Neural crest cell (in vitro differentiated cells): ENCODE data around the gene SLC1A7. TPM values are rescaled to one million over a fixed set of nuclear protein-coding genes. Genes with fewer than 3 reads are reported as not detected.

Experiments used
- DNase-seq: peaks from one replicate; pipeline ENCODE4 v3.0.0; 2021; ENCODE audit warnings: low read depth, mixed read lengths, low spot score
- H3K27ac Mint-ChIP-seq: one replicate; pipeline ENCODE4 v1.8.0; 2021; ENCODE audit warnings: mild to moderate bottlenecking, mixed read lengths; ENCODE audit not compliant: unreplicated experiment
- H3K27me3 Mint-ChIP-seq: 2 replicates; pipeline ENCODE4 v1.8.0; 2021; ENCODE audit warnings: low read depth, mild to moderate bottlenecking, mixed read lengths
- H3K36me3 Mint-ChIP-seq: 2 replicates; pipeline ENCODE4 v1.8.0; 2021; ENCODE audit warnings: low read depth, mild to moderate bottlenecking, mixed read lengths
- H3K4me1 Mint-ChIP-seq: 2 replicates; pipeline ENCODE4 v1.8.0; 2021; ENCODE audit warnings: mixed read lengths
- H3K4me3 Mint-ChIP-seq: one replicate; pipeline ENCODE4 v1.8.0; 2021; ENCODE audit warnings: mild to moderate bottlenecking, mixed read lengths
- H3K9me3 Mint-ChIP-seq: 2 replicates; pipeline ENCODE4 v1.8.0; 2021; ENCODE audit warnings: mixed read lengths
- total RNA-seq: library from RNA; stranded (reverse); gene quantifications from 2 replicates; pipeline ENCODE4 v1.2.1, GENCODE V29; 2021
- TF ChIP-seq, protein P1 (sequence below): fragments of 200-600 bp; sonication (generic); conservative IDR thresholded peaks from 2 replicates; pipeline ENCODE4 v1.5.0; 2021; ENCODE audit warnings: antibody characterized with exemption, mild to moderate bottlenecking

SLC1A7 gene
- total RNA-seq, 1 donor from 2014 or later = not detected

DNA sequence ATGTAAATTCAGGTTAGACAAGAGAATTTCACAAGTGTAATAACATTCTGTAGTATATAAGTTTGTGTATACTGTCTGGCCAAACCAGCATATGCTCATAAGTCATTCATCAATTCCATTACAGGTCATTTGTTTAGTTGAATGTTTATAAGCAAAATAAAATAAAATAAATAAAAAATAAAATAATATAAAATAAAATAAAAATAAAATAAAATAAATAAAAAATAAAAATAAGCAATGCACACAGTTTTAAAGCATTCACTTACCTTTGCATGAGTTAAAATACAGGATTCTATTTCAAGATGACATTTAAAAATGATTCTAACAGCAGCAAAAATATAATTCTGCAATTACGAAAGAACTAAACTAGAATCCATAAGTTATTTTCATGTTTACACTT, 70.5 kb downstream of the SLC1A7 start:
- TF ChIP-seq, protein P1, sequence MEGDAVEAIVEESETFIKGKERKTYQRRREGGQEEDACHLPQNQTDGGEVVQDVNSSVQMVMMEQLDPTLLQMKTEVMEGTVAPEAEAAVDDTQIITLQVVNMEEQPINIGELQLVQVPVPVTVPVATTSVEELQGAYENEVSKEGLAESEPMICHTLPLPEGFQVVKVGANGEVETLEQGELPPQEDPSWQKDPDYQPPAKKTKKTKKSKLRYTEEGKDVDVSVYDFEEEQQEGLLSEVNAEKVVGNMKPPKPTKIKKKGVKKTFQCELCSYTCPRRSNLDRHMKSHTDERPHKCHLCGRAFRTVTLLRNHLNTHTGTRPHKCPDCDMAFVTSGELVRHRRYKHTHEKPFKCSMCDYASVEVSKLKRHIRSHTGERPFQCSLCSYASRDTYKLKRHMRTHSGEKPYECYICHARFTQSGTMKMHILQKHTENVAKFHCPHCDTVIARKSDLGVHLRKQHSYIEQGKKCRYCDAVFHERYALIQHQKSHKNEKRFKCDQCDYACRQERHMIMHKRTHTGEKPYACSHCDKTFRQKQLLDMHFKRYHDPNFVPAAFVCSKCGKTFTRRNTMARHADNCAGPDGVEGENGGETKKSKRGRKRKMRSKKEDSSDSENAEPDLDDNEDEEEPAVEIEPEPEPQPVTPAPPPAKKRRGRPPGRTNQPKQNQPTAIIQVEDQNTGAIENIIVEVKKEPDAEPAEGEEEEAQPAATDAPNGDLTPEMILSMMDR = no peak
- Mint-ChIP-seq H3K27ac (no peak overlapping the region), H3K27me3 (no peaks in the 10 kb centered on the region), H3K4me3 (no peak overlapping the region), H3K9me3 (no peaks in the 10 kb centered on the region), H3K4me1 (peaks cover 9% of the 10 kb centered on the region), H3K36me3 (no peaks in the 10 kb centered on the region)
- no peak for DNase-seq

DNA sequence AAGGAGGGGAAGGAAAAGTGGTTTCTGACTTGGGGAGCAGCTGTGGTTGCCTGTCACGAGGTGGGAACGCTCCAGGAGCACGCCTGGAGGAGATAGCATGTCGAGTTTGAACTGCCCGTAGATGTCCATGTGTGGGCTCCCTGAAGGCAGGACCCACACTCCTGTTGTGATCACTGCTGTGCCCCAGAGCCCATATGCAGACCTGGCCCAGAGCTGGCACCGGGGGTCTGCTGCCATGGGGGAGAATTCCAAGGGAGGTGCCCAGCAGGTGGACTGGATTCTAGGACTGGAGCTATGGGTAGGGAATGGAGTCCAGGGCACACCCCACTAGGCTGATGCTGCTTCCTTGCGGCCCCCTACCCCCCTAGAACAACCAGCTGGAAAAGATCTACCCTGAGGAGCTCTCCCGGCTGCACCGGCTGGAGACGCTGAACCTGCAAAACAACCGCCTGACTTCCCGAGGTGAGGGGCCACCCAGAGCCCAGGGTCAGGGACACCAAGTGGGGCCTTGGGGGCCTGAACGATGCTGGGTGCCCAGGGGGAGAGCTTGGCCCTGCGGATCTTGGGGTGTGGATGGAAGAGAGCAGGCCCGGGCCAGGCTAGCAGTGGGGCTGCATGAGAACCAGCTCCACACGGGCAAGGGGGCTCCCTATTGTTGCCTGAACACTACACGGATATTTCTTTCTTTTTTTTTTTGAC, 71.1 kb downstream of the SLC1A7 start:
- Mint-ChIP-seq H3K9me3 (no peaks in the 10 kb centered on the region), H3K27ac (no peak overlapping the region), H3K36me3 (no peaks in the 10 kb centered on the region), H3K4me3 (no peak overlapping the region), H3K4me1 (peaks cover 9% of the 10 kb centered on the region), H3K27me3 (no peaks in the 10 kb centered on the region)
- DNase-seq = no peak
- TF ChIP-seq, protein P1 = no peak

DNA sequence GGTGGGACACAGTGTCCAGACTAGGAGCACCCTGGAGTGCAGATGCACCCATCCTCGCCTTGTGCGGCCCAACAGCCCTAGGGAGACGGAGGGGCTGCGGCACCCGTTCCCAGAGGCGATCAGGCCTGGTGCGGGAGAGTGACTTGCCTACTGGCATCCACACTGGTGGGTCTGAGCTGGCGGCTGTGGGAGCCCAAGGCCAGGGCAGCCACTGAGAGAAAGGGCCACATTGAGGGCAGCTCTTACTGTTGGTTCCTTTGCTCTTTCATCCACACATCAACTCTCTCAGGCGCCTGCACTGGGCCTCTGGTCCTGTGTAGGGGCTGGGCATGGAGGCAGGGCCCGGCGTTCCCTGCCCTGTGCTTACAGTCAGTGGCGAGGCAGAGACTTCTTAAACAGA, 71.8 kb downstream of the SLC1A7 start:
- H3K4me3 Mint-ChIP-seq = no peak overlapping the region
- H3K27ac Mint-ChIP-seq = no peak overlapping the region
- H3K4me1 Mint-ChIP-seq = peaks cover 9% of the 10 kb centered on the region
- no peak for DNase-seq
- TF ChIP-seq, protein P1 = no peak
- H3K9me3 Mint-ChIP-seq = no peaks in the 10 kb centered on the region
- H3K27me3 Mint-ChIP-seq = peaks cover 2% of the 10 kb centered on the region
- no peaks in the 10 kb centered on the region for H3K36me3 Mint-ChIP-seq

DNA sequence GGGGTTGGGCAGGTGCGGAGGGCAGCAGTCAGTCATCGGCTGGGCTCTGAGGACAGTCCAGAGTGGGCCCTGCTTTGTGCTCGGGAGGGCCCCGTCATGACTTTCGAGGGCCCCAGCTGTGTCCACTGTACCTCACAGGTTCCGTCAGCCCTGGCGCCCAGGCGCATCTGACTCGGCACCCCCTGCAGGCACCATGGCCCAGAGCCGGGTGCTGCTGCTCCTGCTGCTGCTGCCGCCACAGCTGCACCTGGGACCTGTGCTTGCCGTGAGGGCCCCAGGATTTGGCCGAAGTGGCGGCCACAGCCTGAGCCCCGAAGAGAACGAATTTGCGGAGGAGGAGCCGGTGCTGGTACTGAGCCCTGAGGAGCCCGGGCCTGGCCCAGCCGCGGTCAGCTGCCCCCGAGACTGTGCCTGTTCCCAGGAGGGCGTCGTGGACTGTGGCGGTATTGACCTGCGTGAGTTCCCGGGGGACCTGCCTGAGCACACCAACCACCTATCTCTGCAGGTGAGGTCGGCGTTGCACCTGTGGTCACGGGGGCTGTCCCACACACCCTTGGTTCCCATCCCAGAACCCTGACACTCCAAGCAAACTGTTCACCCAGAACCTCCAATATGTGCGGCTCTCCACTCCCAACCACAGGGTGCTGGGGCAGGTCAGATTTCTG, 72.6 kb downstream of the SLC1A7 start:
- no peak overlapping the region for H3K4me3 Mint-ChIP-seq
- peaks cover 9% of the 10 kb centered on the region for H3K4me1 Mint-ChIP-seq
- H3K9me3 Mint-ChIP-seq = no peaks in the 10 kb centered on the region
- H3K27me3 Mint-ChIP-seq = peaks cover 7% of the 10 kb centered on the region
- no peak for DNase-seq
- H3K27ac Mint-ChIP-seq = no peak overlapping the region
- TF ChIP-seq, protein P1 = no peak
- H3K36me3 Mint-ChIP-seq = no peaks in the 10 kb centered on the region

DNA sequence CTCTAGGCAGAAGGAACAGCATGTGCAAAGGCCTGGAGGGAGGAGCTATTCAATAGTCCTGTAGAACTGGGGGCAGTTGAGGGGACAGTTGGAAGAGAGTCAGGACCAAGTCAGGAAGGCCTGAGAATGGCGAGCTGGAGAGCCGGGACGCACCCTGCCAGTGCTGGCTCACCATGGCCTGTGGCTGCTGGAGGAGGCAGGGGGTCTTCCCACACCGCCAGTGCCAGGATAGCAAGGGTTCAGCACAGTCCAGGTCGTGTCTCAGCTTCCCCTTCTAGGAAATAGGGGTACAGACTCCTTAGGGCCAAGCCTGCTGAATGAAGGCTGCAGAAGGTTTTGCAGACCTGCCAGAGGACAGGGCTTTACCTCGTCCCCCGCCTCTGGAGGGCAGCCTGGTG, 73.2 kb downstream of the SLC1A7 start:
- H3K4me1 Mint-ChIP-seq = peaks cover 9% of the 10 kb centered on the region
- no peak for DNase-seq
- no peak overlapping the region for H3K27ac Mint-ChIP-seq
- H3K9me3 Mint-ChIP-seq = no peaks in the 10 kb centered on the region
- no peaks in the 10 kb centered on the region for H3K36me3 Mint-ChIP-seq
- H3K27me3 Mint-ChIP-seq = peaks cover 12% of the 10 kb centered on the region
- TF ChIP-seq, protein P1 = no peak
- H3K4me3 Mint-ChIP-seq = no peak overlapping the region
